ENCODE results near the gene IRF7. TPM values are rescaled to one million over a fixed set of nuclear protein-coding genes. Genes with fewer than 3 reads are reported as not detected.
A peak's percentile ranks its signal among the peaks of the same experiment; 100 is the strongest.
"Not testable (repeated sequence)": the region's sequence is repeated elsewhere in the genome, so short reads cannot be mapped to it uniquely, and the experiment has no call there.

The IRF7 gene
- polyA plus RNA-seq, 2 of the 4 experiments (the other 2 are of a cell fraction) = 2.0 to 3.1 TPM

- CTCF ChIA-PET = interaction anchor here (0.8 to 3.8 kb wide), 6 partner anchors 8 to 100 kb away, joined by 3 to 21 read pairs (median 5); no protein-coding TSS in a partner anchor
- FAIRE-seq; H3K27ac ChIP-seq; H3K9me3 ChIP-seq; DNase-seq (ENCODE audit: low read depth in 1 of 2, low spot score in 1 of 2); H3K4me3 ChIP-seq; H3K4me2 ChIP-seq; POLR2A ChIA-PET; ATAC-seq: not testable (repeated sequence)
- H3K4me1 ChIP-seq = peaks cover 14% of the 10 kb centered on the region
- peak in 1 of 2 experiments; percentile 59; a peak in 1 of 4 replicates for TF ChIP-seq CEBPB (IDR thresholded peaks at IDR 0.05)
- WGBS (ENCODE audit: missing lambda C conversion rate) = 97% methylated on average over 12 of the region's 12 CpGs
Measured at GRCh38 chr11:654444-654843, 38.7 kb upstream of the IRF7 start.

- no peak for FAIRE-seq
- Histone ChIP-seq H3K4me1 (peaks cover 14% of the 10 kb centered on the region), H3K27ac (no peak overlapping the region), H3K4me2 (no peak overlapping the region), H3K9me3 (no peaks in the 10 kb centered on the region), H3K4me3 (no peak overlapping the region)
- WGBS (ENCODE audit: missing lambda C conversion rate) = 92% methylated on average over 12 of the region's 15 CpGs
- CTCF ChIA-PET = interaction anchor here (0.8 to 3.8 kb wide), 3 partner anchors 10 to 74 kb away, joined by 3 to 21 read pairs (median 6); no protein-coding TSS in a partner anchor
- POLR2A ChIA-PET = no interaction called here
- TF ChIP-seq EHF (CRISPR knock-in tag; IDR thresholded peaks at IDR 0.05) (no peak), USF2 (IDR thresholded peaks at IDR 0.05) (no peak), RARB (CRISPR knock-in tag; IDR thresholded peaks at IDR 0.05) (no peak), CTCF (IDR thresholded peaks at IDR 0.05) (no peak), SREBF2 (IDR thresholded peaks at IDR 0.05) (no peak), HMGXB4 (CRISPR knock-in tag; IDR thresholded peaks at IDR 0.05; ENCODE audit: borderline replicate concordance) (no peak), CBX2 (IDR thresholded peaks at IDR 0.05; ENCODE audit: borderline replicate concordance, low read depth) (no peak), POLR2AphosphoS2 (conservative IDR thresholded peaks at IDR 0.05; ENCODE audit: low read length) (no peak), ZSCAN20 (CRISPR knock-in tag; IDR thresholded peaks at IDR 0.05) (no peak), ZC3H11A (IDR thresholded peaks at IDR 0.05) (no peak), GATA3 (IDR thresholded peaks at IDR 0.05; ENCODE audit: borderline replicate concordance) (no peak), ATOH8 (CRISPR knock-in tag; IDR thresholded peaks at IDR 0.05; ENCODE audit: low read depth) (no peak), CEBPB (IDR thresholded peaks at IDR 0.05) (no peak), RAD21 (conservative IDR thresholded peaks at IDR 0.05 in 1 of 2, IDR thresholded peaks at IDR 0.05 in 1 of 2) (no peak), REST (IDR thresholded peaks at IDR 0.05) (no peak), HOXA7 (CRISPR knock-in tag; IDR thresholded peaks at IDR 0.05) (no peak), PHF8 (IDR thresholded peaks at IDR 0.05; ENCODE audit: borderline replicate concordance, low read depth) (no peak), KDM1A (IDR thresholded peaks at IDR 0.05; ENCODE audit: low read depth) (no peak), RFX5 (IDR thresholded peaks at IDR 0.05) (no peak)
- ATAC-seq = peak in 1 of 2 experiments; percentile 21; a peak in 2 of 6 replicates
- no peak for DNase-seq (ENCODE audit: low read depth in 1 of 2, low spot score in 1 of 2)
Measured at GRCh38 chr11:653837-654236, 38.1 kb upstream of the IRF7 start.

GRCh38 chr11:653136-653535 is 37.4 kb upstream of the IRF7 start:
- WGBS (ENCODE audit: missing lambda C conversion rate) = 88% methylated on average over 14 of the region's 14 CpGs
- CTCF ChIA-PET = interaction anchor here (0.7 kb wide), 1 partner anchor 69 kb away, joined by 3 read pairs; no protein-coding TSS in a partner anchor

More at GRCh38 chr11:653136-653535, 37.4 kb upstream of the IRF7 start:
- POLR2A ChIA-PET; H3K9me3 ChIP-seq; DNase-seq (ENCODE audit: low read depth in 1 of 2, low spot score in 1 of 2); ATAC-seq; H3K27ac ChIP-seq; H3K4me2 ChIP-seq; FAIRE-seq; H3K4me3 ChIP-seq: not testable (repeated sequence)
- peaks cover 14% of the 10 kb centered on the region for H3K4me1 ChIP-seq

All from A549 (cell line).